Uterus (tissue), 2 donors: Measurements from ENCODE around the gene FAM174A.

Experiments used
- CTCF ChIP-seq, 4 experiments: fragments of 200-600 bp in 2 of 4; fragments of 450-650 bp in 2 of 4; sonication (generic) in 2 of 4; IDR thresholded peaks; one replicate each; pipeline ENCODE4 v1.5.1; 2016 to 2019; ENCODE audit warnings: antibody characterized with exemption in 4 of 4, mild to moderate bottlenecking in 2 of 4, moderate library complexity in 1 of 4
- POLR2A ChIP-seq, 2 donors: fragments of 450-650 bp; IDR thresholded peaks; one replicate each; pipeline ENCODE4 v1.6.1; 2016; ENCODE audit warnings: antibody characterized with exemption in 2 of 2, mild to moderate bottlenecking in 1 of 2, moderate library complexity in 1 of 2

- TF ChIP-seq POLR2A (IDR thresholded peaks at IDR 0.05) (no peak), CTCF (IDR thresholded peaks at IDR 0.05) (no peak)
Measured at GRCh38 chr5:100493996-100494395, 41.2 kb upstream of the FAM174A start.
